Adipocyte (in vitro differentiated cells): ENCODE measurements around the gene SCO2.
"Not testable (repeated sequence)": the region's sequence is repeated elsewhere in the genome, so short reads cannot be mapped to it uniquely, and the experiment has no call there.

Source experiments
- DNase-seq: peaks from one replicate; pipeline ENCODE4 v3.0.0-alpha.2; 2015; ENCODE audit warnings: low read depth
- H3K27me3 ChIP-seq: replicated peaks from 2 replicates; pipeline ENCODE4 v1.7.0; 2013; ENCODE audit warnings: mild to moderate bottlenecking, low read length, moderate library complexity; ENCODE audit not compliant: control insufficient read depth, insufficient read depth
- H3K36me3 ChIP-seq: 2 replicates; pipeline ENCODE4 v1.7.0; 2013; ENCODE audit warnings: low read length, mild to moderate bottlenecking, moderate library complexity; ENCODE audit not compliant: control insufficient read depth, insufficient read depth, severe bottlenecking
- H3K4me1 ChIP-seq: 2 replicates; pipeline ENCODE4 v1.7.0; 2013; ENCODE audit warnings: mild to moderate bottlenecking, low read length, moderate library complexity; ENCODE audit not compliant: control insufficient read depth, insufficient read depth
- H3K4me3 ChIP-seq: 2 replicates; pipeline ENCODE4 v1.7.0; 2013; ENCODE audit warnings: mild to moderate bottlenecking, low read length, moderate library complexity
- H3K9ac ChIP-seq: 2 replicates; pipeline ENCODE4 v1.7.0; 2013; ENCODE audit warnings: mild to moderate bottlenecking, low read length, moderate library complexity
- H3K9me3 ChIP-seq: 2 replicates; pipeline ENCODE4 v1.7.0; 2013; ENCODE audit warnings: mild to moderate bottlenecking, low read length, moderate library complexity; ENCODE audit not compliant: control insufficient read depth

Gene SCO2

GRCh38 chr22:50548040-50548920 is 22.9 kb upstream of the SCO2 start:
- H3K9me3 ChIP-seq: no peaks in the 10 kb centered on the region
- H3K4me3 ChIP-seq: no peak overlapping the region
- H3K4me1 ChIP-seq: peaks cover 14% of the 10 kb centered on the region
- H3K9ac ChIP-seq: no peak overlapping the region
- no peaks in the 10 kb centered on the region for H3K36me3 ChIP-seq
- H3K27me3 ChIP-seq: peaks cover 26% of the 10 kb centered on the region
- no peak for DNase-seq

GRCh38 chr22:50547263-50547985 is 22.0 kb upstream of the SCO2 start:
- peaks cover 24% of the 10 kb centered on the region for H3K27me3 ChIP-seq
- H3K9me3 ChIP-seq: no peaks in the 10 kb centered on the region
- H3K9ac ChIP-seq: peak overlapping the region; percentile 10
- peaks cover 17% of the 10 kb centered on the region for H3K4me1 ChIP-seq
- no peak for DNase-seq
- no peaks in the 10 kb centered on the region for H3K36me3 ChIP-seq
- peak overlapping the region; percentile 17 for H3K4me3 ChIP-seq

- Histone ChIP-seq H3K36me3 (no peaks in the 10 kb centered on the region), H3K27me3 (peaks cover 20% of the 10 kb centered on the region), H3K9ac (peak overlapping the region; percentile 64), H3K9me3 (no peaks in the 10 kb centered on the region), H3K4me1 (peaks cover 25% of the 10 kb centered on the region), H3K4me3 (peak overlapping the region; percentile 17)
- DNase-seq: no peak
These were observed 21.2 kb upstream of the SCO2 start for GRCh38 chr22:50546326-50547262.

DNA sequence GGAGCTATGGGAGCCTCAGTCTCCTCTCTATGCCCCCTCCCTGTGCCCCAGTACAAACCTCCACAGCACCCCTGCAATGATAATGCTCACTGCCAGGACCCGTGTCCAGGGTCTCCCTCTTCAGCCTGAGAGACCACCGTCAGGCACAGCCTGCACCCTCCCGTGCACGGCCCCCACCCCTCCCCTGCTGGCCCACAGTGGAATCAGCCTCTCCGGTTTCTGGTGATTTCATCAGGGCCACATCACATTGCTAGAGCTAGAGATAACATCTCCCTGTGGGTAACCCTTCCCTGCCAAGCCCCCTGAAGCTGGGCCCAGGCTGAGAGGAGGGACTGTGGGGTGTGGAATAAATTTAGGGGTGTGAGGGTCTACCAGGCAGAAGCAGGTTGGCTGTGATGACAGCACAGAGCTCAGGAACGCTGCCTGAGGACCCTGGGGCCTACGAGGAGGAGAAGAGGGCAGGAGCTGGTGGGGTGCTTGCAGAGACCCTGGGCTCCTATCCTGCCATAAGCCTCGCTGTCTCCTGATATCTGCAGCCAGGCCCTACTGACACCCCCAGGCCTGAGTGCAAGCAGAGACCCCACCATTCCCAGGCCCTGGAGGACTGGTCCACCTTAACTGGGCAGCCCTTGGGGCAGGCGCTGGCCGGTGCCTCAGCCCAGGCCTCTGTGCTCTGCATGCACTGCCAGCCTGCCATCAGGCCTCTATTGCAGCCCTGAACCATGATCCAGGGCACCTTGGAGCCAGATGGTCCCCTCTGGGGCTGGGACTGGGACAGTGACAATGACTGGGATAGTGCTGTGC is 20.3 kb upstream of the SCO2 start, which contains the start of gene KLHDC7B:
Gene KLHDC7B, plus strand, starts transcription at position 378 of the 804 bp plus-strand sequence. Its CDS starts 345 bp downstream, at position 723.
- Histone ChIP-seq H3K4me1 (peaks cover 33% of the 10 kb centered on the region), H3K36me3 (no peaks in the 10 kb centered on the region), H3K9ac (peak within 1 kb of the TSS; percentile 78), H3K9me3 (no peaks in the 10 kb centered on the region), H3K4me3 (no peak within 1 kb of the TSS), H3K27me3 (peaks cover 16% of the 10 kb centered on the region)
- DNase-seq: peak; percentile 85

DNA sequence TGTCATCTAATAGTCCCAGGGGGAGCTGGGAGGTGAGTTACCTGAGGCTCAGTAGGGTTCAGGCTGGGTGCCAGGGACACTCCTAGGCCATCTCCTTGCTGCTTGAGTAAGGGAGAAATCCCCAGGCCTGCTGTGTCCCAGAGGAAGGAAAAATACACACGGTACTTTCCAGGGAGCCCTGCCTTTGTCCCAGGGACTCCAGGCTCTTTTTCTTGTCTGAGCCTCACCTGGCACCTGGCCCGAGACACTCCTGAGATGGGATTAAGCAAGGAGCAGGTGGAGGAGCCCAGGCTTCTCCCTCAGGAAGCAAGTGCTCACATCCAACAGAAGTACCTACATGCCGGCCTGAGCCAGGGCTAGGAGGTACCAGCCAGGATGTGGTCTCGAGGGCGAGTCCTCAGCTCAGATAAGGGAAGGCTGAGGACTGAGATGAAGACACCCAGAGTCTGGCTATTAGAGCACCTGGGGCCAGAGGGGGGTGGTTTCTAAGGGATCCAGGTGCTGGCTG is 19.4 kb upstream of the SCO2 start:
- Histone ChIP-seq H3K27me3 (peaks cover 11% of the 10 kb centered on the region), H3K4me1 (peaks cover 43% of the 10 kb centered on the region), H3K9ac (peak overlapping the region; percentile 78), H3K4me3 (peak overlapping the region; percentile 67), H3K36me3 (no peaks in the 10 kb centered on the region), H3K9me3 (no peaks in the 10 kb centered on the region)
- DNase-seq: no peak

GRCh38 chr22:50544078-50544745 is 18.8 kb upstream of the SCO2 start:
- Histone ChIP-seq H3K36me3 (no peaks in the 10 kb centered on the region), H3K9me3 (no peaks in the 10 kb centered on the region), H3K4me3 (peak overlapping the region; percentile 67), H3K9ac (peak overlapping the region; percentile 78), H3K27me3 (peaks cover 10% of the 10 kb centered on the region), H3K4me1 (peaks cover 47% of the 10 kb centered on the region)
- peak; percentile 46 for DNase-seq

DNA sequence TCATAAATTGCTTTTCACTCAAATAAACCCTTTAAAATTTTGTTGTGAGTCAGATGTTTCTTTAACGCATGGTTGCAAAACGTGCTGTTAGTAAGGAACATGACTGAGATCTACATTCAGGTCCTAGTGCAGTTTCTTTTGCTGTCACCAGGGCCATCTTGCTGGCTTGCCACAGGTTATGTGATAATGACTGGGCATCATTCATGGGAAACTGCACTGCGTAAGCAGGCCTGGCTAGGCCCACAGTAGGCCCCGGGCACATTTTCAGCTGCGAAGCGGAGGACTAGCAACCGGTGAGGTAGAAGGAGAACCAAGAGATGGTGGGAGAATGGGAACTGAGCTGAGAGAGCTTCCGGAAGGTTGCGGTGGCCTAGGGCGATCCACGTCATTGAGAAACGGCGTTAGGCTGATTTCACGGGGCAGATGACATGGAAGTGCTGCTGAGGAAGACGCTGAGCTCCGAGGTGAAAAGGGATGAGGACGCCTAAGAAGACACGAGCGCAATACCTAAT is 17.1 kb upstream of the SCO2 start:
- Histone ChIP-seq H3K36me3 (no peaks in the 10 kb centered on the region), H3K4me1 (peaks cover 61% of the 10 kb centered on the region), H3K27me3 (peaks cover 9% of the 10 kb centered on the region), H3K4me3 (no peak overlapping the region), H3K9ac (no peak overlapping the region), H3K9me3 (no peaks in the 10 kb centered on the region)
- DNase-seq: no peak

GRCh38 chr22:50541667-50542026 is 16.2 kb upstream of the SCO2 start:
- DNase-seq: peak; percentile 93
- Histone ChIP-seq H3K4me1 (peaks cover 59% of the 10 kb centered on the region), H3K9ac (peak overlapping the region; percentile 39)
- not testable (repeated sequence) for H3K4me3 ChIP-seq, H3K9me3 ChIP-seq, H3K36me3 ChIP-seq, H3K27me3 ChIP-seq

DNA sequence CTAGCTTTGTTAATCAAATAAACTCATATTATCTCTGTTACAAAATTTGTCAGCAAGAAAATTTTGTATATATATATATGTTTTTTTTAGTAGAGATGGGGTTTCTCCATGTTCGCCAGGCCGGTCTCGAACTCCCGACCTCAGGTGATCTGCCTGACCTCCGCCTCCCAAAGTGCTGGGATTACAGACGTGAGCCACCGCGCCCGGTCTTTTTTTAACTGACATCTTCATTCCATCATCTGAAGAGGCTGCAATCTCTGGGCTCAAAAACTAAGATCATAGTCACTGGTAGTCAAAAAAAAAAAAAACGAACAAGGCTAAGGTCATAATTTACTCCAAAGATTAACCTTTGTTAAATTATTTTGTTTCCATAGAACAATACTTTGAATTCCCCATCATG is 15.0 kb upstream of the SCO2 start:
- H3K9me3 ChIP-seq: no peaks in the 10 kb centered on the region
- H3K36me3 ChIP-seq: no peaks in the 10 kb centered on the region
- DNase-seq: no peak
- no peak overlapping the region for H3K4me3 ChIP-seq
- H3K27me3 ChIP-seq: no peaks in the 10 kb centered on the region
- H3K9ac ChIP-seq: peak overlapping the region; percentile 70
- peaks cover 53% of the 10 kb centered on the region for H3K4me1 ChIP-seq
